Activated CD8-positive, alpha-beta memory T cell treated with anti-CD3 and anti-CD28 coated beads, Interleukin-2, amount 10 ng/mL, durations not matched to agents 7 days and 5 days (primary cell): ENCODE measurements around the gene ANKRD12. TPM values are rescaled to one million over a fixed set of nuclear protein-coding genes. Genes with fewer than 3 reads are reported as not detected.

ENCODE experiments used
- ATAC-seq: fragments of 150-1000 bp; cut with Tn5 transposase; one replicate; pipeline ENCODE4 v1.10.0; 2021; ENCODE audit warnings: moderate library complexity
- CTCF ChIA-PET: fragments of 350-600 bp; sonication (Branson Sonifier 250); formaldehyde crosslinking; loops from one replicate; lab custom pipeline; 2021; ENCODE audit warnings: antibody characterized with exemption; lab: Charles Lee
- DNase-seq: peaks from one replicate; pipeline ENCODE4 v3.0.0-alpha.2; 2020
- H3K27ac Mint-ChIP-seq: one replicate; pipeline ENCODE4 v1.8.0; 2021; ENCODE audit warnings: mild to moderate bottlenecking, mixed read lengths
- H3K27me3 Mint-ChIP-seq: one replicate; pipeline ENCODE4 v1.8.0; 2021; ENCODE audit warnings: mixed read lengths
- H3K36me3 Mint-ChIP-seq: one replicate; pipeline ENCODE4 v1.8.0; 2021; ENCODE audit warnings: mild to moderate bottlenecking, mixed read lengths
- H3K4me1 Mint-ChIP-seq: one replicate; pipeline ENCODE4 v1.8.0; 2021; ENCODE audit warnings: mixed read lengths
- H3K4me3 Mint-ChIP-seq: one replicate; pipeline ENCODE4 v1.8.0; 2021; ENCODE audit warnings: mild to moderate bottlenecking, moderate library complexity, mixed read lengths
- H3K9me3 Mint-ChIP-seq: one replicate; pipeline ENCODE4 v1.8.0; 2022; ENCODE audit warnings: low read depth, mixed read lengths
- total RNA-seq, 2 experiments: library from RNA; stranded (reverse); gene quantifications; one replicate each; pipeline ENCODE4 v1.2.3, GENCODE V29; 2021

Gene ANKRD12
- total RNA-seq, 2 experiments from 2014 or later, result 67.5 to 76.9 TPM

- H3K27me3 Mint-ChIP-seq, result no peaks in the 10 kb centered on the region
- CTCF ChIA-PET, result interaction anchor here (1.1 to 3.4 kb wide), 7 partner anchors 8 to 69 kb away, joined by 3 to 12 read pairs (median 7); no protein-coding TSS in a partner anchor
- H3K4me1 Mint-ChIP-seq, result peaks cover 46% of the 10 kb centered on the region
- peak overlapping the region; percentile 95 for H3K4me3 Mint-ChIP-seq
- ATAC-seq (peak; percentile 18), DNase-seq (no peak)
- peak overlapping the region; percentile 98 for H3K27ac Mint-ChIP-seq
- H3K36me3 Mint-ChIP-seq, result peaks cover 55% of the 10 kb centered on the region
- no peaks in the 10 kb centered on the region for H3K9me3 Mint-ChIP-seq
Measured at GRCh38 chr18:9135912-9136314, 668 bp upstream of the ANKRD12 start.

DNA sequence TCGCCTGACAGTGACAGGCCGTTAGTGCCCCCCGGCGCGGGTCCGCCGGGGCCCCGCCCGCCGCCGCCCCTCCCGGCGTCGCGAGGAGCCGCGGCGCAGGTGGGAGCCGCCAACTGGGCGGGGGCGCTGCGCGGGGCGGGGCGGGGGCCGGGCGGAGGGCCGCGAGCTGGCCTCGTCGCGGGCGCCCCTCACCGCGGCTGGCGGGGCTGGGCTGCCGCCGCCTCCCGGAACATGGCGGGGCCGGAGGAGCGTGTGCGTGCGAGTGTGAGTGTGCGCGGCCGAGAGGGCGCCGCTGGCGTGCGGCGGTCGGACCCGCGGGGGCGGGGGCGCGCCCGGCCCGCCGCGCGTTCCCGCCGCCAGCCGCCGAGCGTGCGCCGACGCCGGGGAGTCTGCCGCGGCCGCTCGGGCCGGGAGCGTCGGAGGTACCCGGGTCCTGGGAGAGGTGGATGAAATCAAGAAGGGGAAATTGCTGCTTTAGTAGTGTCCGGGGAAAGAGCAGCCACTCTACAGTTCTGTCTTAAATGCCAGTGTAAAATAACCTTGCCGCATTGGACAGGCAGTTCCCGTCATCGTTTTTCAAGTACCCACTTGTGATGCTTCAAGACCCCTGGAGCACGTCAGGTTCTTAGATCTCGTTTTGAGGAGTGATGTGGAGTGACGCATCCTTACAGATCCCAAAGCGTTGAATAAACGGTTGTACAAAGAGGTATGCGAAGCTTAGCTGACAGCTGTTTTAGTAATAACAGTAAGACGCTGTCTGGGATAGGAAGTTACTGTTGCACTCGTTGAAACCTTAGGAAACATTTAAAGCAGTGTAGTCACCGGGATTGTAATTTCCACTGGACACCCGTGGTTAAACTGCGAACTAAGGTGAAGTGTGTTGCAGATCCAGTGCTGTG, 836 bp downstream of the ANKRD12 start:
- Mint-ChIP-seq H3K36me3 (peaks cover 51% of the 10 kb centered on the region), H3K4me3 (peak overlapping the region; percentile 95), H3K9me3 (no peaks in the 10 kb centered on the region), H3K27me3 (no peaks in the 10 kb centered on the region), H3K27ac (peak overlapping the region; percentile 97), H3K4me1 (peaks cover 58% of the 10 kb centered on the region)
- DNase-seq (peak; percentile 74), ATAC-seq (peak; percentile 46)
- CTCF ChIA-PET, result interaction anchor here (1.0 to 2.8 kb wide), 8 partner anchors 10 to 64 kb away, joined by 3 to 12 read pairs (median 4); no protein-coding TSS in a partner anchor

DNA sequence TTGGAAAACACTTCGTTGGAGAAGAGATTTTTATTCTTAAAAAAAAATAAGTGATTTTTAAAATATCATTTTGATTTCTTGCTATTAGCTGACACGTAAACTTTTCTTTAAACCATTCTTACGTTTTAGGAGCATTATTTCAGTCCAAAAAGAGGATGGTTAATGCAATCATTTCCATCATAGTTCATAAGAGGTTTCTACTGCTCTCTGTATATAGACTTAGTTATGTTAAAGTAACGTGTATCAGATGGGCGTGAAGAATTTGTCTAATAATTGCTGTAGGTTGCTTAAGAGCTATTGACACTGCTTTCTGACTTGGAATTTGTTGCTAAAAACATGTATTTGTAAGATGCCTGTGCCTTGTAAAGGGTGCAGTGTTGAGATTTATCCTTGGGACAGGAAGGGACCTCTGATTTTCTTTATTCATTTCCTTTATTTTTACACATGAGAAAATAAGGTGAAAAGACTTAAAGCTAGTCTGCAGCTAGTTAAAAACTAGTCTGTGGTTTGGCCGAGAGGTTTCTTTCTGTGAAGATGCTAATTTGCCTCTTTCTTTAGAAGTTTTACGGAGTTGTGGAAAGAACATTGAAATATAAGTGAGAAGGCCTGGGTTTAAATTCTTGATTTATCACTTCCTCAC, 2.9 kb downstream of the ANKRD12 start:
- Mint-ChIP-seq H3K9me3 (no peaks in the 10 kb centered on the region), H3K4me1 (peaks cover 63% of the 10 kb centered on the region), H3K4me3 (peak overlapping the region; percentile 95), H3K27me3 (no peaks in the 10 kb centered on the region), H3K36me3 (peaks cover 44% of the 10 kb centered on the region), H3K27ac (peak overlapping the region; percentile 97)
- CTCF ChIA-PET, result interaction anchor here (0.6 to 4.0 kb wide), 8 partner anchors 8 to 430 kb away, joined by 3 to 15 read pairs (median 5); partner anchors contain the start of gene NDUFV2
- ATAC-seq (no peak), DNase-seq (no peak)

DNA sequence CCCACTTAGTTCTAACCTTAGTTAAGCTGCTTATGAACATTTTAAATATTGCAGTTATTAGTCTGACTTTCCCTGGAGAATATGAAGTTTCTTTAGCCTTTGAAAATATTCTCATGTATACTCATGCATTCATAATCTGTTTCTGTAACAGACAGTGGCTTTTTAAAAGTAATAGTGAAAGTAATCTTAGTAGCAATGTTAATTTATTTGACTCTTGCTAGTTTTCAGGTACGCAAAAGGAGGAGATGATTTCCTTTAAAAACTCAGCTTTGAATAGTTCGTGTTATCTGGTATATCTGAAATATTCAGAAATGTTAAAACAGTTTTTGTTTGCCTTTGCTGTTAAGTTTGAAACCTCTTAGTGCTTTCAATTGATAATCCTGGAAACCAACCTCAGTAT, 3.8 kb downstream of the ANKRD12 start:
- ATAC-seq (no peak), DNase-seq (no peak)
- Mint-ChIP-seq H3K4me1 (peaks cover 64% of the 10 kb centered on the region), H3K9me3 (no peaks in the 10 kb centered on the region), H3K27ac (peak overlapping the region; percentile 97), H3K27me3 (no peaks in the 10 kb centered on the region), H3K4me3 (peak overlapping the region; percentile 95), H3K36me3 (peaks cover 45% of the 10 kb centered on the region)
- CTCF ChIA-PET, result interaction anchor here (1.4 to 4.0 kb wide), 7 partner anchors 23 to 194 kb away, joined by 3 to 15 read pairs (median 7); partner anchors contain the start of genes NDUFV2 and TWSG1

DNA sequence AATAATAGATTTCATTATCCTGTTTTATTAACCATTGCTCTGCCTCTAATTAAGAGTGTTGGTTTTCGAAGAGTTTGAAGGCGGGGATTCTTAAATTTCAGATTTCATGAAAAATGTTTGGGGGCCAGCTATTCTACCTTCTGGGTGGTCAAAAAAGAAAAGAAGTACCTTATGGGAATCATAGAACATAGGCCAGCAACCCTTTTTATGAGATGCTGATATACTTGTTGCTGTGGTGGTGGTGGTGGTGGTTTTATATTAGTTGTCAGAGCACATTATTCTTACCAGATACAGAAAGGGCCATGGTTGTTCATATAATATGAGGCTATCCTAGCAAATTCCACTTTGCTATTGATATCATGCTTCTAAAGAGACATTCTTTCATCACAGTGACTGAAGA, 4.4 kb downstream of the ANKRD12 start:
- Mint-ChIP-seq H3K4me1 (peaks cover 63% of the 10 kb centered on the region), H3K27ac (peak overlapping the region; percentile 97), H3K9me3 (no peaks in the 10 kb centered on the region), H3K4me3 (peak overlapping the region; percentile 95), H3K36me3 (peaks cover 41% of the 10 kb centered on the region), H3K27me3 (no peaks in the 10 kb centered on the region)
- CTCF ChIA-PET, result interaction anchor here (0.7 to 4.0 kb wide), 6 partner anchors 23 to 193 kb away, joined by 3 to 15 read pairs (median 5); partner anchors contain the start of genes NDUFV2 and TWSG1
- ATAC-seq (no peak), DNase-seq (no peak)

- H3K9me3 Mint-ChIP-seq, result no peaks in the 10 kb centered on the region
- H3K27me3 Mint-ChIP-seq, result no peaks in the 10 kb centered on the region
- H3K4me3 Mint-ChIP-seq, result no peak overlapping the region
- peaks cover 14% of the 10 kb centered on the region for H3K36me3 Mint-ChIP-seq
- ATAC-seq, result no peak
- CTCF ChIA-PET, result interaction anchor here (0.7 to 2.4 kb wide), 5 partner anchors 40 to 371 kb away, joined by 3 to 18 read pairs (median 4); partner anchors contain the start of gene TWSG1
- H3K27ac Mint-ChIP-seq, result peak overlapping the region; percentile 62
- peaks cover 75% of the 10 kb centered on the region for H3K4me1 Mint-ChIP-seq
- DNase-seq, result no peak
Measured at GRCh38 chr18:9146224-9146623, 9.6 kb downstream of the ANKRD12 start.

- H3K36me3 Mint-ChIP-seq, result peaks cover 10% of the 10 kb centered on the region
- CTCF ChIA-PET, result interaction anchor here (0.6 to 2.4 kb wide), 11 partner anchors 9 to 369 kb away, joined by 3 to 18 read pairs (median 4); no protein-coding TSS in a partner anchor
- no peaks in the 10 kb centered on the region for H3K9me3 Mint-ChIP-seq
- H3K4me3 Mint-ChIP-seq, result peak overlapping the region; percentile 43
- DNase-seq, result peak; percentile 55
- H3K27me3 Mint-ChIP-seq, result no peaks in the 10 kb centered on the region
- peak; percentile 68 for ATAC-seq
- H3K27ac Mint-ChIP-seq, result peak overlapping the region; percentile 90
- peaks cover 71% of the 10 kb centered on the region for H3K4me1 Mint-ChIP-seq
Measured at GRCh38 chr18:9147440-9148202, 11.0 kb downstream of the ANKRD12 start.

GRCh38 chr18:9148203-9148552, 11.6 kb downstream of the ANKRD12 start:
- CTCF ChIA-PET, result interaction anchor here (0.6 to 2.4 kb wide), 9 partner anchors 9 to 131 kb away, joined by 3 to 18 read pairs (median 4); no protein-coding TSS in a partner anchor
- DNase-seq, result no peak
- ATAC-seq, result peak; percentile 1
- Mint-ChIP-seq H3K36me3 (peaks cover 10% of the 10 kb centered on the region), H3K27ac (peak overlapping the region; percentile 90), H3K27me3 (no peaks in the 10 kb centered on the region), H3K4me1 (peaks cover 75% of the 10 kb centered on the region), H3K4me3 (no peak overlapping the region), H3K9me3 (no peaks in the 10 kb centered on the region)

- ATAC-seq (no peak), DNase-seq (no peak)
- no peaks in the 10 kb centered on the region for H3K27me3 Mint-ChIP-seq
- no peak overlapping the region for H3K27ac Mint-ChIP-seq
- H3K36me3 Mint-ChIP-seq, result peaks cover 17% of the 10 kb centered on the region
- H3K4me1 Mint-ChIP-seq, result peaks cover 72% of the 10 kb centered on the region
- CTCF ChIA-PET, result interaction anchor here (0.7 to 2.4 kb wide), 4 partner anchors 30 to 76 kb away, joined by 3 to 10 read pairs (median 4); no protein-coding TSS in a partner anchor
- H3K9me3 Mint-ChIP-seq, result peaks cover 3% of the 10 kb centered on the region
- H3K4me3 Mint-ChIP-seq, result no peak overlapping the region
Measured at GRCh38 chr18:9150121-9150520, 13.5 kb downstream of the ANKRD12 start.

DNA sequence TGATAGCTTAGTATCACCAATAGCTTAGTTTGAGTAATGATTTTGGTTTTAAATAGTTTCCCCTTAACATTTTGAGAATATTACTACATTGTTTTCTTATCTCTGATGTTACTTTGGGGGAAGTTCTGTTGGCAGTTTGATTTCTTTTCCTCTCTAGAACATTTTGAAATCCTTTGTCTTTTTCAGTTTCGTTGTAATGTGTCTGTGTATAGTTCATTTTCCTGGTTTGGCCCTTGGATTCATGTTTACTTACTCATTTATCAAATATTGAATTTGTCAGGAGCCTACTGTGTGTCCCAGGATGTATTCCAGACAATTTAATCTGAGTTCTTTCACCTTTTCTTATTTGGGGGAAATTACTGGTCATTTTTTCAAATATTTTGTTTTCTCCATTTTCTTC, 16.7 kb downstream of the ANKRD12 start:
- CTCF ChIA-PET, result interaction anchor here (1.7 kb wide), 1 partner anchor 80 kb away, joined by 8 read pairs; no protein-coding TSS in a partner anchor
- Mint-ChIP-seq H3K36me3 (peaks cover 35% of the 10 kb centered on the region), H3K9me3 (peaks cover 9% of the 10 kb centered on the region), H3K4me3 (no peak overlapping the region), H3K27me3 (no peaks in the 10 kb centered on the region), H3K27ac (no peak overlapping the region), H3K4me1 (peaks cover 63% of the 10 kb centered on the region)
- no peak for DNase-seq
- no peak for ATAC-seq

DNA sequence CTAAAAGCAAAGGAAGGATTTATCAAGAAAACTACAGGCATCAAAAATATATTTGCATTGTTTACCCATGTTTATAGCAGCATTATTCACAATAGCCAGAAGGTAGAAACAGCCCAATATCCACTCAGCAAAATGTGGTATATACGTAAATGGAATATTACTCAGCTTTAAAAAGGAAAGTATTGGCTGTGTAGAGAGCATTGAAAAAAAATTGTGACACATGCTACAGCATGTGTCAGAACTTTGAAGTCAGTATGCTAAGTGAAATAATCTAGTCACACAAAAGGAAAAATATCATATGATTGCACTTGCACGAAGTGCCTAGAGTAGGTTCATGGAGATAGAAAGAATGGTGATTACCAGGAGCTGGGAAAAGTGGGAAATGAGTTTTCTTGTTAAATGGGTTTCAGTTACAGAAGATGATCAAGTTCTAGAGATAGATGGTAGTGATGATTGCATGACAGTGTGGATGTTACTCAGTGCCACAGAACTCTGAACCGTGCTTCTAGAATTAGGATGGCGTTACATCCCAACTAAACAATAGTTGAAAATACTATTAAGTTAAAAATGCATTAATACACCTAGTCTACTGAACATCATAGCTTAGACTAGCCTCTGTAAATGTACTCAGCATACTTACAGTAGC, 20.1 kb downstream of the ANKRD12 start:
- no peak overlapping the region for H3K4me3 Mint-ChIP-seq

DNA sequence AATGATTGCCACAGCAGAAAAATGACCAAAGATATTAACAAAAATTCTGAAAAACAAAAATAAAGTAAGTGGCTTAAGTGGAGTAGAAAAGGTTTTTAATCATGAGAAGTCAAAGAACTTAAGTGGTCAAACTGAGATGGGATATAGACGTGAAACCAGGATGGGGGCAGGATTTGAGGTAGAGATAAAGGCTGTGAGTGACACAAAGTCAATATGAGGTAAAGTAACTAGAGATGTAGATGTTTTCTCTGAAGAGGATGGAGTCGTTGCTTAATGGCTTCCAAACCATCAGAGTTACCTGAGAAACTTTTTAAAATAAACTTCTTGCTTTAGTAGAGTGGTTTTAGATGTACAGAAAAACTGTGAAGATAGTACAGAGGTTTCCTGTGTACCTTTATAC, 21.2 kb downstream of the ANKRD12 start:
- H3K4me1 Mint-ChIP-seq, result peaks cover 40% of the 10 kb centered on the region
- H3K36me3 Mint-ChIP-seq, result peaks cover 60% of the 10 kb centered on the region
- H3K9me3 Mint-ChIP-seq, result peaks cover 9% of the 10 kb centered on the region
- peak overlapping the region; percentile 22 for H3K27ac Mint-ChIP-seq
- H3K4me3 Mint-ChIP-seq, result no peak overlapping the region
- DNase-seq (no peak), ATAC-seq (no peak)
- CTCF ChIA-PET, result no interaction called here
- no peaks in the 10 kb centered on the region for H3K27me3 Mint-ChIP-seq

More for the DNA sequence above, 20.1 kb downstream of the ANKRD12 start:
- H3K27me3 Mint-ChIP-seq, result no peaks in the 10 kb centered on the region
- ATAC-seq (no peak), DNase-seq (no peak)
- peaks cover 49% of the 10 kb centered on the region for H3K36me3 Mint-ChIP-seq
- peaks cover 9% of the 10 kb centered on the region for H3K9me3 Mint-ChIP-seq
- no peak overlapping the region for H3K27ac Mint-ChIP-seq
- CTCF ChIA-PET, result no interaction called here
- H3K4me1 Mint-ChIP-seq, result peaks cover 47% of the 10 kb centered on the region
